ENCODE results near the gene TMPRSS2.

Gene TMPRSS2

DNA sequence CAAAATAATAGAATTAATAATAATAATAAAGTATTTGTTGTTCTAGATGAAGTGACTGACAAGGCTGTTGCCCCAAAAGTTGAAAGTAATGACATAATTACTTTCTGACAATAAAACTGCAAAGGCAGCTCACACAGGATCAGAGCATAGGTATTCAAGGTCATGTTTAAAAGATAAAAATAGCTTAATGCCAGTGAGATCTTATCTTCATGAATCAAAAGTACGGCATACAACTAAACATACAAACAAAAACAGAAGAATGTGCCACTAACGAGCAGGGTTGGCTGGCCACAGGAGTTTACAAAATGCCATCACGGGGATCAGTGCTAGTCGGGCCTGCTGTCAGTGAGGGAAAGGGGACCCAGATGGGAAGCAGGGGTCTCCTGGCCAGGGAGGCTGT, 22.4 kb upstream of the TMPRSS2 start:
- Histone ChIP-seq H3K36me3 (ENCODE audit: insufficient read depth, low read length) (no peaks in the 10 kb centered on the region), H3K27ac (ENCODE audit: low read depth, low read length) (no peak overlapping the region)

GRCh38 chr21:41529769-41530168, 21.8 kb upstream of the TMPRSS2 start:
- H3K27me3 ChIP-seq (ENCODE audit: insufficient read depth, low read length) = peaks cover 81% of the 10 kb centered on the region
- H3K79me2 ChIP-seq (ENCODE audit: control insufficient read depth, insufficient read depth, low read length, unreplicated experiment) = no peaks in the 10 kb centered on the region
- H3K4me3 ChIP-seq (ENCODE audit: low read depth, low read length) = no peak overlapping the region
- no peak overlapping the region for H2AFZ ChIP-seq (ENCODE audit: low read length, unreplicated experiment)
- H3K36me3 ChIP-seq (ENCODE audit: insufficient read depth, low read length) = no peaks in the 10 kb centered on the region
- no peak overlapping the region for H3K27ac ChIP-seq (ENCODE audit: low read depth, low read length)
- no peaks in the 10 kb centered on the region for H3K4me1 ChIP-seq (ENCODE audit: control insufficient read depth, insufficient read depth, low read length, unreplicated experiment)

More for the DNA sequence above, 22.4 kb upstream of the TMPRSS2 start:
- Histone ChIP-seq H2AFZ (ENCODE audit: low read length, unreplicated experiment) (no peak overlapping the region), H3K27me3 (ENCODE audit: insufficient read depth, low read length) (peaks cover 82% of the 10 kb centered on the region), H3K4me1 (ENCODE audit: control insufficient read depth, insufficient read depth, low read length, unreplicated experiment) (no peaks in the 10 kb centered on the region), H3K79me2 (ENCODE audit: control insufficient read depth, insufficient read depth, low read length, unreplicated experiment) (no peaks in the 10 kb centered on the region), H3K4me3 (ENCODE audit: low read depth, low read length) (no peak overlapping the region)

- H3K27me3 ChIP-seq (ENCODE audit: insufficient read depth, low read length) = peaks cover 71% of the 10 kb centered on the region
- no peaks in the 10 kb centered on the region for H3K4me1 ChIP-seq (ENCODE audit: control insufficient read depth, insufficient read depth, low read length, unreplicated experiment)
- no peak overlapping the region for H3K4me3 ChIP-seq (ENCODE audit: low read depth, low read length)
- no peak overlapping the region for H2AFZ ChIP-seq (ENCODE audit: low read length, unreplicated experiment)
- no peaks in the 10 kb centered on the region for H3K79me2 ChIP-seq (ENCODE audit: control insufficient read depth, insufficient read depth, low read length, unreplicated experiment)
- no peak overlapping the region for H3K27ac ChIP-seq (ENCODE audit: low read depth, low read length)
- no peaks in the 10 kb centered on the region for H3K36me3 ChIP-seq (ENCODE audit: insufficient read depth, low read length)
Observed at GRCh38 chr21:41526478-41527087, 18.6 kb upstream of the TMPRSS2 start.

DNA sequence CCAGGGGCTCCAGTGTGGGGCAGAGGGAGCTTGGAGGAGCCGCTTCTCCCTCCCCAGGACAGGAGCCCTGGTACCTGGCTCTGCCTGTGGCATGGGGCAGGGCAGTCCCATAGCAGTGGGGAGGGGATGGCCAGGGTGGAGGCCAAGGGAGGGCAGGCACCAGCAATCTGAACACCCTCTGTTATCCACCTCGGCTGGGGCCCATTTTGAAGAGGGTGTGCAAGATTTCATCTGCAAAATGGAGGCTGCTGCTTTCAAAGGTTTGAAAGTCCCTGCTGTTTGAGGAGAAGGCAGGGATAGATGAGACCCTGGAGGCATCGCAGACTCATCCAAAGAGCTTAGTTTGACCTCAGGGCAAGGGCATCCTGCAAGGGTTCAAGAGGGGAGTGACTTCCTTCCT, 15.2 kb upstream of the TMPRSS2 start:
- Histone ChIP-seq H3K36me3 (ENCODE audit: insufficient read depth, low read length) (no peaks in the 10 kb centered on the region), H2AFZ (ENCODE audit: low read length, unreplicated experiment) (no peak overlapping the region), H3K4me1 (ENCODE audit: control insufficient read depth, insufficient read depth, low read length, unreplicated experiment) (no peaks in the 10 kb centered on the region), H3K4me3 (ENCODE audit: low read depth, low read length) (no peak overlapping the region), H3K27ac (ENCODE audit: low read depth, low read length) (no peak overlapping the region), H3K79me2 (ENCODE audit: control insufficient read depth, insufficient read depth, low read length, unreplicated experiment) (no peaks in the 10 kb centered on the region), H3K27me3 (ENCODE audit: insufficient read depth, low read length) (peaks cover 66% of the 10 kb centered on the region)

- H3K4me1 ChIP-seq (ENCODE audit: control insufficient read depth, insufficient read depth, low read length, unreplicated experiment) = no peaks in the 10 kb centered on the region
- no peak overlapping the region for H3K27ac ChIP-seq (ENCODE audit: low read depth, low read length)
- no peaks in the 10 kb centered on the region for H3K79me2 ChIP-seq (ENCODE audit: control insufficient read depth, insufficient read depth, low read length, unreplicated experiment)
- H3K4me3 ChIP-seq (ENCODE audit: low read depth, low read length) = no peak overlapping the region
- H2AFZ ChIP-seq (ENCODE audit: low read length, unreplicated experiment) = no peak overlapping the region
- no peaks in the 10 kb centered on the region for H3K36me3 ChIP-seq (ENCODE audit: insufficient read depth, low read length)
- peaks cover 54% of the 10 kb centered on the region for H3K27me3 ChIP-seq (ENCODE audit: insufficient read depth, low read length)
Observed at GRCh38 chr21:41521489-41522027, 13.6 kb upstream of the TMPRSS2 start.

DNA sequence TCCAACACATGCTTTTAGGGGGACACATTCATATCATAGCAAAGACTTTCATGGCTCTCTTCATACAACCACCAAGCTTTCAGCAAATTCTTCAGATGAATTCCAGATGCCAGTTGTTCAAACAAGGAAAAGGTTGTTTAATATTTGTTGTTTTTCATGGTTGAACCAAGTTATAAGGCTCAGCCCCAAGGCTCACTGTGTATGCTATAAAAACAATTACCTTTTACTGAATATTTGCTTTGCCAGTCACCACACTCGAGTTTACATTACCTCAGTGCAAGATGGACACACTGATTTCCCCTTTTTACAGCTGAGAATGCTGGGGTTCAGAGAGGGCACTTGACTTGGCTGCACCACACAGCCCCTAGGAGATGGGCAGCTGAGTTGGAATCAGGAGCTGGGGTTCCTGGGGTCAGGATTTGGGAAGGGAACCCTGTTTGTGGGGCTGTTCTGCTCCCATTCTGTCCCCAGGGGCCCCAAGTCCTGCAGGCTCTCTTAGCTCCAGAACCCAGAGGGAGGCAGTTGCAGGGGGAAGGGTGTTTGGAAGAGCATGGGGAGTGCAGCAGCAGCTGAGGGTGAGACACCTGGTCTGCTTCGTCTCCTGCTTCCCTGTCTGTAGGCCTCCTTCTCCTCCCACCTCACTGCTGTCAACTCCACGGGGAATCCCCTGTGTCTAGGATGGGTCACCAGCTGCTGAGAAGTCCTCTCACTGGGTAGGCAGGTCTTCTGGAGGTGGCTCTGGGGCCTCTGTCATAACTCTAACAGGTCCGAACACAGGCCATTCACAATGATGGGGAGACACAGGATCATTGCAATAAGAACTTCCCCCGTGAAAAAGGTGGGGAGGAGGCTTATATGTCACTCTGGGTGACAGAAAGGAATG, 12.8 kb upstream of the TMPRSS2 start:
- H3K36me3 ChIP-seq (ENCODE audit: insufficient read depth, low read length) = no peaks in the 10 kb centered on the region
- no peak overlapping the region for H3K27ac ChIP-seq (ENCODE audit: low read depth, low read length)
- H3K79me2 ChIP-seq (ENCODE audit: control insufficient read depth, insufficient read depth, low read length, unreplicated experiment) = no peaks in the 10 kb centered on the region
- no peak overlapping the region for H3K4me3 ChIP-seq (ENCODE audit: low read depth, low read length)
- no peak overlapping the region for H2AFZ ChIP-seq (ENCODE audit: low read length, unreplicated experiment)
- no peaks in the 10 kb centered on the region for H3K4me1 ChIP-seq (ENCODE audit: control insufficient read depth, insufficient read depth, low read length, unreplicated experiment)
- H3K27me3 ChIP-seq (ENCODE audit: insufficient read depth, low read length) = peaks cover 55% of the 10 kb centered on the region

DNA sequence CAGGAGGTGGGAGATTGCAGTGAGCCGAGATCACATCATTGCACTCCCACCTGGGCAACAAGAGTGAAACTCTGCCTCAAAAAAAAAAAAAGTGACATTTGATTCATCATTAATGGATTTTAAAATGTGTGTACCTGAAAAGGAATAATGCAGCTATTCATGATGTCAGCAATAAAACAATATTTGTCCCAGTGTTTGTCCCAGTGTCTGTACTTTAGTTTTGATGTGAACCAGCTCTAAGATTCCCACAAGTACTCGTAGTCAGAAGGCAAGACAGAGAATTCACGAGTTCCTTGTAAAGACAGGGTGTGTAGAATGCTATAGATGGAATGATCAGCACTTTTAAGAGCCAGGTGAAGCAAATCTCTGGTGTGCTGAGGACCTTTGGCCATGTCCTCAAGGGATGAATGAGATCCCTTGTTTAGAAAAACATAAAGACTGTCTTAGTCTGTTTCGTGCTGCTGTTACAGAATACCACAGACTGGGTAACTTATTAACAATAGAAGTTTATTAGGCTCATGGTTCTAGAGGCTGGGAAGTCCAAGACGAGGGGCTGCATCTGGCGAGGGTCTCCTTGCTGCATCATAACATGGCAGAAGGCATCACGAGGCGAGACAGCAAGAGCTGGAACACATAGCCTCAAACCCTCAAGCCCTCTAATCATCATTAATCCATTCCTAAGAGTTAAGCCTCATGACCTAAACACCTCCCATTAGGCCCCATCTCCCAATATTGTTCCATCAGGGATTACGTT, 12.0 kb upstream of the TMPRSS2 start:
- Histone ChIP-seq H3K27ac (ENCODE audit: low read depth, low read length) (no peak overlapping the region), H3K79me2 (ENCODE audit: control insufficient read depth, insufficient read depth, low read length, unreplicated experiment) (no peaks in the 10 kb centered on the region), H3K36me3 (ENCODE audit: insufficient read depth, low read length) (no peaks in the 10 kb centered on the region), H2AFZ (ENCODE audit: low read length, unreplicated experiment) (no peak overlapping the region), H3K27me3 (ENCODE audit: insufficient read depth, low read length) (peaks cover 57% of the 10 kb centered on the region), H3K4me1 (ENCODE audit: control insufficient read depth, insufficient read depth, low read length, unreplicated experiment) (no peaks in the 10 kb centered on the region), H3K4me3 (ENCODE audit: low read depth, low read length) (no peak overlapping the region)

GRCh38 chr21:41518757-41519156, 10.8 kb upstream of the TMPRSS2 start:
- Histone ChIP-seq H3K27me3 (ENCODE audit: insufficient read depth, low read length) (peaks cover 59% of the 10 kb centered on the region), H3K4me3 (ENCODE audit: low read depth, low read length) (no peak overlapping the region), H2AFZ (ENCODE audit: low read length, unreplicated experiment) (no peak overlapping the region), H3K4me1 (ENCODE audit: control insufficient read depth, insufficient read depth, low read length, unreplicated experiment) (no peaks in the 10 kb centered on the region), H3K27ac (ENCODE audit: low read depth, low read length) (no peak overlapping the region), H3K79me2 (ENCODE audit: control insufficient read depth, insufficient read depth, low read length, unreplicated experiment) (no peaks in the 10 kb centered on the region), H3K36me3 (ENCODE audit: insufficient read depth, low read length) (no peaks in the 10 kb centered on the region)

DNA sequence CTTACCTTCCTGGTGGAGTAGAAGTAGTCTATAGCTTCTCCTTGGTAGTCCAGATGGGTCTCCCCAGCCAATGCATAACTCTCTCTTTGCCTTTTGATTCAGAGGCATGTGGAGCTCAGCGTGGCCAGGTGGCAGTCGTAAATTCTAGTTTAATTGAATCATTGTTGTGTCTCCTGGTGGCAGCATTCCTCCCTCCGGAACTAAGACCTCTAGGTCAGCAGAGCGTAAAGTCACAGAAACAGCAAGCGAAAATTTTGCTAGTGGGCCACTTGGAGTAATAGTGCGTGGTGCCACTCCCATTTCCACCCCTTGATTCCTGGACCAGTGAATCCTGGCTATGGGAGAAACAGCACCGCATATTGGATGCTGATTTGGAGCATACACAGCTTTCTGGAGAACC, 3.9 kb upstream of the TMPRSS2 start:
- no peak overlapping the region for H3K27ac ChIP-seq (ENCODE audit: low read depth, low read length)
- H3K4me1 ChIP-seq (ENCODE audit: control insufficient read depth, insufficient read depth, low read length, unreplicated experiment) = no peaks in the 10 kb centered on the region
- no peaks in the 10 kb centered on the region for H3K79me2 ChIP-seq (ENCODE audit: control insufficient read depth, insufficient read depth, low read length, unreplicated experiment)
- H2AFZ ChIP-seq (ENCODE audit: low read length, unreplicated experiment) = no peak overlapping the region
- peaks cover 80% of the 10 kb centered on the region for H3K27me3 ChIP-seq (ENCODE audit: insufficient read depth, low read length)
- no peaks in the 10 kb centered on the region for H3K36me3 ChIP-seq (ENCODE audit: insufficient read depth, low read length)
- H3K4me3 ChIP-seq (ENCODE audit: low read depth, low read length) = no peak overlapping the region

DNA sequence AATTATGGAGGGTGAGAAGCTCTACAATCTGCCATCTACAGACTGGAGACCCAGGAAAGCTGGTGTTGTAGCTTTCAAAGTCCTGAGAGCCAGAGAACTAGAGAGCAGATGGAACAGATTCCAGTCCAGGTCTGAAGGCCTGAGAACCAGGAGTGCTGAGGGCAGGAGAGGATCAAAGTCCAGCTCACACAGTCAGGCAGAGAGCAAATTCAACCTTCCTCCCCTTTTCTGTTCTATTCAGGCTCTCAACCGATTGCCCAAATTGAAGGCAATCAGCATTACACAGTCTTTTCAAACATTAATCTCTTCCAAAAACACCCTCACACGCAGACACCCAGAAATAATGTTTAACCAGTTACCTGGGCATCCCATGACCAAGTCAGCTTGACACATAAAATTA, 2.5 kb upstream of the TMPRSS2 start:
- no peak overlapping the region for H3K4me3 ChIP-seq (ENCODE audit: low read depth, low read length)
- H2AFZ ChIP-seq (ENCODE audit: low read length, unreplicated experiment) = no peak overlapping the region
- H3K79me2 ChIP-seq (ENCODE audit: control insufficient read depth, insufficient read depth, low read length, unreplicated experiment) = no peaks in the 10 kb centered on the region
- H3K36me3 ChIP-seq (ENCODE audit: insufficient read depth, low read length) = no peaks in the 10 kb centered on the region
- H3K4me1 ChIP-seq (ENCODE audit: control insufficient read depth, insufficient read depth, low read length, unreplicated experiment) = no peaks in the 10 kb centered on the region
- no peak overlapping the region for H3K27ac ChIP-seq (ENCODE audit: low read depth, low read length)
- peaks cover 83% of the 10 kb centered on the region for H3K27me3 ChIP-seq (ENCODE audit: insufficient read depth, low read length)

Measured in ACC112 (cell line).